HepG2 (cell line): ENCODE measurements around the gene MYH9. TPM values are rescaled to one million over a fixed set of nuclear protein-coding genes. Genes with fewer than 3 reads are reported as not detected.

Experiments used
- ASH2L ChIP-seq: fragments of 300-600, 200-600 bp; sonication (generic); IDR thresholded peaks from 2 replicates; pipeline ENCODE4 v1.7.0; 2017; ENCODE audit warnings: low read depth, mild to moderate bottlenecking, moderate library complexity, mixed read lengths, low read length; ENCODE audit not compliant: insufficient read length
- ATF3 ChIP-seq: sonication (generic); formaldehyde crosslinking; IDR thresholded peaks from 2 replicates; pipeline ENCODE4 v1.4.0; 2020; ENCODE audit warnings: missing genetic modification reagents
- BCL6 ChIP-seq: IDR thresholded peaks from 2 replicates; pipeline ENCODE4 v1.6.1; 2016; ENCODE audit warnings: missing genetic modification reagents, missing compliant biosample characterization
- HNRNPH1 ChIP-seq: fragments of 200-400 bp; formaldehyde crosslinking; optimal IDR thresholded peaks from 2 replicates; pipeline ENCODE3; 2017; ENCODE audit warnings: mild to moderate bottlenecking, low read depth, low read length
- HNRNPL ChIP-seq: fragments of 200-400 bp; formaldehyde crosslinking; IDR thresholded peaks from 2 replicates; pipeline ENCODE4 v1.6.1; 2017; ENCODE audit warnings: mild to moderate bottlenecking, low read depth, low read length
- KDM2A ChIP-seq: sonication (generic); formaldehyde crosslinking; IDR thresholded peaks from 2 replicates; pipeline ENCODE4 v1.4.0; 2020; ENCODE audit warnings: low read depth, missing genetic modification reagents, borderline replicate concordance
- KLF11 ChIP-seq: IDR thresholded peaks from 2 replicates; pipeline ENCODE4 v1.6.1; 2016; ENCODE audit warnings: missing compliant biosample characterization
- MEIS2 ChIP-seq: sonication (generic); formaldehyde crosslinking; IDR thresholded peaks from 2 replicates; pipeline ENCODE4 v1.9.0; 2021; ENCODE audit warnings: mild to moderate bottlenecking, missing genetic modification reagents
- RBM22 ChIP-seq: fragments of 200-400 bp; formaldehyde crosslinking; optimal IDR thresholded peaks from 2 replicates; pipeline ENCODE3; 2017; ENCODE audit warnings: mild to moderate bottlenecking, low read length, moderate library complexity
- SKIL ChIP-seq: sonication (generic); formaldehyde crosslinking; IDR thresholded peaks from 2 replicates; pipeline ENCODE4 v1.8.0; 2022; ENCODE audit warnings: missing genetic modification reagents, mild to moderate bottlenecking, moderate library complexity, borderline replicate concordance
- SMARCC2 ChIP-seq: fragments of 450-650 bp; IDR thresholded peaks from 2 replicates; pipeline ENCODE4 v1.6.1; 2017; ENCODE audit warnings: antibody characterized with exemption, mild to moderate bottlenecking
- THYN1 ChIP-seq: sonication (generic); formaldehyde crosslinking; IDR thresholded peaks from 2 replicates; pipeline ENCODE4 v1.8.1; 2023; ENCODE audit warnings: low read depth, mild to moderate bottlenecking, moderate library complexity, missing genetic modification reagents, borderline replicate concordance
- ZKSCAN5 ChIP-seq: sonication (generic); formaldehyde crosslinking; IDR thresholded peaks from 2 replicates; pipeline ENCODE4 v1.5.1; 2020; ENCODE audit warnings: mild to moderate bottlenecking, missing genetic modification reagents
- ZNF180 ChIP-seq: sonication (generic); formaldehyde crosslinking; IDR thresholded peaks from 2 replicates; pipeline ENCODE4 v1.4.0; 2020; ENCODE audit warnings: low read depth, missing genetic modification reagents, borderline replicate concordance
- ZNF574 ChIP-seq: sonication (generic); formaldehyde crosslinking; IDR thresholded peaks from 2 replicates; pipeline ENCODE4 v1.4.0; 2020; ENCODE audit warnings: missing genetic modification reagents
- polyA plus RNA-seq, 8 experiments: library from polyadenylated mRNA; depleted of rRNA in 3 of 8; stranded (reverse) in 7 of 8; unstranded in 1 of 8; fragments of >200 nt; fragmentation: Illumina TruSeq in 4 of 8; extraction: Trizol in 4 of 8; gene quantifications; 2 replicates each; pipeline versions ENCODE4 v1.2.1 to v1.2.3, GENCODE V29; 2011 to 2016; ENCODE audit warnings: low read depth in 4 of 8, missing spikeins in 1 of 8, mixed read lengths in 1 of 8; ENCODE audit not compliant: insufficient read depth in 1 of 8
- total RNA-seq, 5 experiments: library from RNA; depleted of rRNA; stranded (reverse); fragments of >200 nt; fragmentation: Illumina TruSeq; extraction: Trizol; gene quantifications; 2 replicates each; pipeline ENCODE4 v1.2.3, GENCODE V29; 2016; ENCODE audit warnings: low read depth in 1 of 5
- TF ChIP-seq, protein P1 (sequence below): sonication (generic); formaldehyde crosslinking; IDR thresholded peaks from 2 replicates; pipeline ENCODE4 v1.4.0; 2020; ENCODE audit warnings: mild to moderate bottlenecking, missing genetic modification reagents

Gene MYH9
- total and polyA plus RNA-seq, 2 of the 13 experiments (the other 11 are each of a cell fraction or from before 2014, with no cell fraction given): 50.7 to 98.5 TPM

DNA sequence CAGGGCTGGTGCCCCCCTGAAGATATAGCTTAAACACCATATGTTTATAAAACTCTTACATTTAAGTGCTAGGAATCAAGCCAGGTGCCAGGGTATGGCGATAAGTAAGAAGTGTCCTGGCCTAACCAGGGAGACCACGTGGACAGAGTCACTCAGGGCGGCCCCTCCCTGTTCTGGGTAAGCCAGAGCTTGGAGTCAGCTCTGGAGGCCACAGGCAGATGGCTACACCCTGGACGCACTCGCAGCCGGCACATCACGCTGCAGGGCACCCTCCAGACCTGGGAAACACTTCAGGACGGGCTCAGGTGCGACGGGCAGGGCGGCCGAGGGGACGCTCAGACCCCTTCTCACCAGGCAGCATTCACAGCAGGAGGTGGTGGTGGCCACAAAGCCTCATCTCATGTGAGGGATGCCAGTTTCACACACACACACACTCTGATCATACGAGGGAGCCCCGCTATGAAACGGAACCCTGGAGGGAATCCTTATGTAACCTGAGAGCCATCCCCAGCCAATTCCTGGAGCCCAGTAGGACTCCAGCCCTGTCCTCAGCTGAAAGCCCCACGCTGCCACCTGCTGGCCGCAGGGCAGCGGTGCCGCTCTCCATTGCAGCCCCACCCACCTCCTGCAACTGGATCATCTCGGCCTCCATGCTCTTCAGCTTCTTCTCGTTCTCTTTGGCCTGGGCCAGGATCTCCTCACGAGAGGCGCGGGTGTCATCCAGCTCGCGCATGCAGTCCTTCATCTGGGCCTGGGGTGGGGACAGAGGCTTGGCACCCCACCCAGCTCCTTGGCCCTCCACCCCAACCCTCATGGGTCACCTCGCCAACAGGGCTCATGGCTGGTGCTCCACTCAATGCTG is 101.4 kb downstream of the MYH9 start (continued):
- TF ChIP-seq SMARCC2 (no peak), ATF3 (CRISPR knock-in tag) (no peak), RBM22 (peak; percentile 93), THYN1 (no peak), SKIL (CRISPR knock-in tag) (no peak), ZNF574 (peak; percentile 49; the same call in 1 of the 2 replicates), HNRNPL (0 out of 2 replicates have a peak, but pooled peaks have one; percentile 17), ZKSCAN5 (CRISPR knock-in tag) (no peak), BCL6 (peak; percentile 31; the same call in 1 of the 2 replicates), KDM2A (0 out of 2 replicates have a peak, but pooled peaks have one; percentile 40), MEIS2 (CRISPR knock-in tag) (no peak), HNRNPH1 (no peak), ZNF180 (CRISPR knock-in tag) (no peak), KLF11 (CRISPR knock-in tag) (no peak), ASH2L (no peak)
- TF ChIP-seq, protein P1, sequence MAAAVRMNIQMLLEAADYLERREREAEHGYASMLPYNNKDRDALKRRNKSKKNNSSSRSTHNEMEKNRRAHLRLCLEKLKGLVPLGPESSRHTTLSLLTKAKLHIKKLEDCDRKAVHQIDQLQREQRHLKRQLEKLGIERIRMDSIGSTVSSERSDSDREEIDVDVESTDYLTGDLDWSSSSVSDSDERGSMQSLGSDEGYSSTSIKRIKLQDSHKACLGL: no peak
